T-helper 1 cell treated with Interleukin-12 subunit alpha and Interleukin-12 subunit beta and Interleukin-4 antibody, amounts not matched to agents 30 ng/mL and 1 ng/mL, for 36 hours (primary cell): Measurements from ENCODE around the gene RELN. TPM values are rescaled to one million over a fixed set of nuclear protein-coding genes. Genes with fewer than 3 reads are reported as not detected.

ENCODE experiments used
- intact Hi-C: fragments of 100-400 bp; cut with micrococcal nuclease; formaldehyde crosslinking; loops from one replicate; pipeline ENCODE4 v1.15.1; 2024
- total RNA-seq: library from RNA; stranded (reverse); gene quantifications from 2 replicates; pipeline ENCODE4 v1.2.3, GENCODE V29; 2022

RELN gene
- total RNA-seq, 1 donor from 2014 or later: not detected

DNA sequence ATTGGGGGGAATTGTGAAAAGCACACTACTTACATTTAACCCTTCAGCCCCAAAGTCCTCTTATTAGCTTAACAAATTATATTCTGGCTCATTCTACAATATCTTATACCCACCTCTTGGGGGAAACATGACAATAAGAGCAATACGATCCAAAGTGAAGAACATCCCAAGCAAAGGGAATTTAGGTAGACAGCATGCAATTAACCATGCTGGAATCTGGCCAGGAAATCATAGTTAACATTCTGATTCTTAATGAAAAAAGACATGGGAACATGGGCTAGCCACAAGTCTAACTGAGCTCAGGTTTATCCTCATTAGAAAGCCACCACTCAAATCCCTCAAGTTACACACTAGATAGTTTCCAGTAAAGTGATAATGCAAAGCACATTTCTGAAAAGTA is 301.5 kb downstream of the RELN start:
- intact Hi-C loops: no loop called here

DNA sequence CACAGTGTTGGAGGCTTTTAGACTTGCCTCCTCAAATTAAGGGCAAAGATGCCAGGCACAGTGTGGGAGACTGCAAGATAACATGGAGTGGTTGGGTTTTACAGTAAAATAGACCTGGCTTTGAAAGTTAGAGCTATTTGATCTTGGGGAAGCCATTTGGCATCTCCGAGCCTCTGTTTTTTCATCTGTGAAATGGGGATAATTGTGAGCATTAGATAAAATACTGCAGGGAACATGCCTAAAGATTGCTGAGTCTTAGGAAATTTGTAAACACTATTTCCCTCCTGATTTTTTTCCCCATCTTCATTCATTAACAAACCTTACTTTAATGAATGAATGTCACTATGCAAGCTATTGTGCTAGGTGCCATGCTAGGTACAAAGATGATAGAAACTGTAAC is 302.2 kb downstream of the RELN start:
- intact Hi-C loops: no loop called here

DNA sequence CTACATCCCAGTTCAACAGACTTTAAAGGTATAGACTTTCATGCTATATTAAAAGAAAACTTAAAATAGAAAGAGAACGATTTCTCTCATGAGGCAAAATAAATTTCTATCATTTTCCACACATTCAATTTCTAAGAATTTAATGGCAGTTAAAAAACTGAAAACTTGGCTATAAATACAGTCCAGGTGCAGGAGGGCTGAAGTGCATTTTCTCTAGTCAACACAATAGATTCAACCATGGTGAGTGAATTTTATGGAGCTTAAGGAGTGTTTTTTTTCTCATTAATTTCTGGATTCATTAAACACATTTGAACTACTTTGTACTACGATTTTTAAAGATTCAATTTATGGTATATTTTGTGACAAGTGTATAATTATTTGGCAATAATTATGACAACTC is 302.7 kb downstream of the RELN start:
- intact Hi-C loops: no loop called here

DNA sequence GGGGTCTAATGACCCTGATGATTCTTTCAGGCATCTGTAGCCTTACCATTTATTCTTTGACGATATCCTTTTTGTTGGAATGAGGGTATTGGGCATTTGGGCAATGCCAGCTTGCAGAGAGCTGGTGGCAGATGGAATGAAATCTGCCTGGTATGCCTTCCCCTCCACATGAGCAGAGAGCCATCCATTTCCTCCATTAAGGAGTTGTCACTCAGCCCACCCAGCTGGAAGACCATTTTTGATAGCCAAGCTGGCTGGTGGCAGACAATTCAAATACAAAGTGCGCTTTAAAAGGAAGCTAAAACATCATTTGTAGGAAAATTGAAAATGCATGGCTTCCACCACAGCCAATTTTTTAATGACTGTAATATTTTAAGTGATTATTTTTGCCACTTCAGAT is 303.4 kb downstream of the RELN start:
- intact Hi-C loops: no loop called here

DNA sequence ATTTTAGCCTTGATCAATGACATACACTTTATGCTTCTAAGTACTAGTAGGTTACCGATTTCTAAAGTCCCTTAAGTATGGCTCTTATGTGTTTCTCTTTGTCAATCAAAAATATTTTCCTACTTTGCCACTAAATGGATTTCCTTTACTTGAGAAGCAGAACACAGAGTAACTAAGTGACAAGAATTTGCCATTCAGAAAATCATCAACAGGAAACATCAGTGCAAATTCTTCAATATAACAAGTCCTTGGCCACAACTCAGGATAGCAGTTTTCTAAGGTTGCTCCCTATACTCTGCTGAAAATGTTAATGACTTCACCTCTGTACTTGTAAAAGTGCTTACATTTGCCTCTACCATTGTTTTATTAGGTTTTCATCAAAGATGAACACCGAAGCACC is 303.8 kb downstream of the RELN start:
- intact Hi-C loops: no loop called here

DNA sequence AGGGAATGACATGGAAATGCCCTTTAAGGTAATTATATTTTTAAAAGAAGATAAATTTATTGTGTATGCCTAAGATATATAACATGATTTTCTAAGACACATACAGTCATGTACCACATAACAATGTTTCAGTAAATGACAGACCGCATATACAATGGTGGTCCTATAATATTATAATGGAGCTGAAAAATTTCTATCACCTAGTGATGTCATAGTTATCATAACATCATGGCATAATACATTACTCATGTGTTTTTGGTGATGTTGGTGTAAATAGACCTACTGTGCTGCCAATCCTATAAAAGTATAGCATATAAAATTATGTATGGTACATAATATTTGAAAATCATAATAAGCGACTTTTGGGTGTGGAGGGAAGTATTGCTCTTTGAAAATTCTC is 306.1 kb downstream of the RELN start:
- intact Hi-C loops: no loop called here

DNA sequence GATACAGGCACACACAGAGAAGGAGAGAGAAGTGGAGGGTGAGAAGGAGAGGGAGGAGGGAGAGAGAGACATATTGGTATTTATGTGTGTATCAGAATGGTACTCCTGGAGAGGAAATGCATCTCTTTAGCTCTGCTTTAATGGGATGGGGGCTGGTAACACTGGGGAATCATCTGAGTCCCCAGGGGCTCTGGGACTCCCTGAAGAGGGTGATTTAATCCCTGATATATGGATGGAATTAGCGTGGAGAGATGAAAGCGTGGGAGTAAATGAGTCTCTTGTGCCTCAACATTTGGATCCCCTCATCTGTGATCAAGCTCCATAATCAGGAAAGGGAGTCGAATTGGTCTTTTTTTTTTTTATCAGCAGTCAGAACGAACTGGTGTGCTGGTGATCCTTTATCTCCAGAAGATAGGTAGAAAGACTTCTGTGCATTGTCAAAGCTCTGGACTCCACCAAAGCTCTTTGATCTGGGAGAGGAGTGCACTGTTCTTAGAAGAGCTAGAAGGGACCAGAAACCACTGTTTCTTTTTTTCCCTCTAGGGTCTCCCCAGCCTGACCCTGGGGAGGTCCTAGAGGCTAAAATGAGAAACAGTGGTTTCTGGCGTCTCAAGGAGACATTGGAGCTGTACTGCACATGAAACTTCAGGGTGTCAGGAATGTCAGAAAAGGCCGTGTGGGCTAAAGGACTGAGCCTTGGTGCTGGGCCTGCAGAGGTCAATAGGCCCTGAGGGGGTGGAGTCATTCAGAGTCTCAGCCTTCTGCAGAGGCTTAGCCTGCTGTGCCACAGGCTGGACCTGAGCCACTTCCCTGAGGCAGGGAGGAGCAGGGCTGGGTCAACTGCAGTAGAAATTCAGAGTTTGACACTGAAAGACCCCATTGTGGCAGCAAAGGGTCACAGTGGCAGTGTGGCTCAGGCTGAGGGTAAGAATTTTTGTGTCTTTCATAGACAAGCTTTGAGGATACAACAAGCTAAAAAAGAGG is 309.0 kb downstream of the RELN start:
- intact Hi-C loops: no loop called here

DNA sequence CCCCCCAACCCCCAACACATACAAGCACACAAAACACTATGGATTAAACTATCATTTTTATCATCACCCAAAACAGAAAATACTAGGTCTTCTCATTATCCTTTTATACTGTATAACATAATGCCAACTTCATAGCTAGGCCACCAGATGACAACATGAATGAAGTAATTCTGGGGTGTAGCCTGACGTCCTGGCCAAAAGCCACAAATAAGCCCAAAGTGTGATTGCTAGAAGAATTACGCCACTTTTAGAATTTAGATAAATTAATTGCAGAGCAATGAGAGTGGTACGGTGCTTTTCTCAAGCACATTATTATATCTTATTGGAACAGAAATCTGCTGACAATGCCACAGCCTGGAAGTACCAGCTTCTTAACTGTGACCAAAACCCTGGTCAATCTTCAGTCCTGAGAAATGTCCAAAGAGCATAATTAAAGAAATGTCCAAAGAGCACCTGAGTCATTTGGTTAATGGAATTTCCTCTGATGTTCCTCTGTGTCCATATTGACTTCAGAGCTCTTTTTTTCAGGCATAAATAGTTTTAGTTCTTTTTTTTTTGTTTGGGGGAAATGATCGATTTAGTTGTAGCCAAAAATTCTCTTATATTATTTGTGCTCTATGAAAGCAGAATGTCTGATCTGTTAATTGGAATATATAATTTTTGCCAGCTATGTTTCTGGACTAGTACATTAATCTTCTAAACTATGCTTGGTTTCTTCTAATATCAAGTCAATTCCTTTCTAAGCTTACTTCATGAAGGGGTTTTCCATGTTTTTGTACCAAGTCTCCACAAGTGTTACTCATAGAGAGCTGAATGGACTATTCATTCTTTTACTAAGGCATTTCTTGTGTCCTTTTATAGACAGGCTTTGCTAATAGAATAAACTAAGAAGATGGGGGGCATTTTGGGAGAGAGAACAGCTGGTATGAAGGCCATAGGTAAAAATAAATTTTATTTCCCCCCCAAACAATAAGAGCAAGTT is 310.0 kb downstream of the RELN start:
- intact Hi-C loops: no loop called here

DNA sequence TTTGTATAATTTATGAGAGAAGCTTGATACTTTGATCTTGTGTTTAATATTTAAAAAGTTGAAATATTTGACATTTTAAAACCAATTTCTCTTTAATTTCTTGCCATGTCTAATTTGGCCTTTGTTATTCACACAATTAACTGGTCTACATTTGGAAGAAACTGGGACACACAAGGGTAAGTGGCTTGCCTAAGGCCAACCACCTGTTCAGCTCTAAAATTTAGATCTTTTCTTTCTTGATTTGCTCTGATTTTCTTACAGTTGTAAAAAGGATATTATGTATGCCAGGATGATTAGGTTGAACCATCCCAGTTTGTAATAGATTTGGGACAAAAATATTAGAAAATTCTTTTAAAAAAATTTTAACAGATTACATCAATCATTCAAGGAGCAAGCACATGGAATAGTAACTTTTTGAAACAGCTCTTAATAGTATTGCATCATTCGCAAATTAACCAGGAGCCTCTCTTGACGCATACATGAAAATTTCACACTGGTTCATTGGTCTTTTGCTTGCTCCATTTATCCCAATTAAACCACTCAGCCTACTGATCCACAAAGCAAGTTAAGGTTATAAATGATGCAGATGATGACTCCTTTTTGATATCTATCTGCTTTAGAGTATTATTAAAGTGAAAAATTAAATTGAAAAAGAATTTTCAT is 321.0 kb downstream of the RELN start:
- intact Hi-C loops: no loop called here

DNA sequence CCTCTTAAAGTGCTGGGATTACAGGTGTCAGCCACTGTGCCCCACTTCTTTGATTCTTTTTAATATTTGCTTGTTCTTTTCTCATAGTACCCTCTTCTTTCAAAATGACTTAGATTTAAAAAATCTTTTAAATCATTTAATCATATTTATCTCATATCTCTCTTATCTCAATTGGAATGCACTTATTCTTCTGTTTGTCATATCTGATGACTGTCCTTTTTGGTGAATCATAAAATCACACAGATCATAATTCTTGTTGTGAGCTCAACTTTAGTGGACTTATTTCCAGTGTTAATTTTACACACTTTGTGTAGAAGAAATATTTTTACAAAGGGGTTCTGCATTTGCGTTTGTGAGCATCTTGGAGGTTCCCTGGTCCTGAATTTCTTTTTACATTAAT is 323.1 kb downstream of the RELN start:
- intact Hi-C loops: no loop called here

DNA sequence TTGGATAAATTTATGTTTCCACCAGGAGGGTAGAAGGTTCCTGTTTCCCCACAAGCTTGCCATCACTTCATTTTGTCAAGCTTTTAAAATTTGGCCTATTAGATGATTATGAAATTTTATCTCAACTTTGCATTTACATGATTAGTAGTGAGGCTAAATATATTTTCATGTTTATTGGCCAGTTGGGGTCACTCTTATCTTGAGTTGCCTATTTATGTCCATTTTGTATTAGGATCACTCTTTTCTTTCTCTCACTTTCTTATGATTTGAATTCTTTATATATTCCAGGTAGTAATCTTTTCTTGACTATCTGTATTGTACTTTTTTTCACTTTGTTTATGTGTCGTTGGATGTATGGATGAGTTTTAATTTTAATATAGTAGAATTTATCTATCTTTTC is 324.9 kb downstream of the RELN start:
- intact Hi-C loops: no loop called here

DNA sequence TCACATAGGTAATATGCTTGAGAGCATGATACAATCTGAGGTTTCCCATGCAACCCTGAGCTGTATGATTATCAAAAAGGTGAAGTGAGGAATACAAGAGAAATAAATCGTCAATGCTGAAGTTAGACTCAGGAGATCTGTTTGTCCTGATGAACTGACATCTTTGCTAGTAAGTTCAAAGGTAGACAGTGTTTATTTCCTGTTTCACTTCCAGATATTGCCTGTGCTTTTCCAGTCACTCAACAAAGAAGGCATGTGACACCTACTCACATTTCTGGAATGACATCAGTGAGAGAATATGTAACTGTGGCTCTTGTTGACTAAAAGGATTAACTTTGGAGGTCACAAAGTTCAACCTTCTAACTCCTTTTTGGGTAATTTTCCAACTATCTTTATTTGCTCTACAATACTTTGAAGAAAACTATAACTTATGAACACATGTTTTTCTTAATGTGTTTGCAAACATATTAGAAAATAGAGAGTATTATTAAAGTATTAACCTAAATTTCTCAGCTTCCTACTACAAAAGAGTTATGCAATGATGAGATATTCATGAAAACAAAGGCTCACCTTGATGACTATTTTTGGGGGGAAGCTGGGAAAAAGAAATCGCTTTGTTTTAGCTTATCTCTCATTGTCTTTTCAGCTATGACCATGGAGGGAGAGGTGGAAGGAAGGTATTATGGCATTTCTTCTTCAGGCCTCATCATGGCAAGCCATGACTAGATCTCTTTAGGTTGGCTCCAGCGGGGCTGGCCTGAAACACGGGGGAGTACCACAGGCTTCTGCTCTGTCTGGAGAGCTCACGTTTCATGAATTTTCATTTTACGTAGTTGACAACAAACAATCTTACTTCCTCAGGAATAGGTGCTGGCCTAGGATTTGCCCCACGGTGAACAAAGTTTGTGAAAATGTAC is 328.7 kb downstream of the RELN start:
- intact Hi-C loops: no loop called here

DNA sequence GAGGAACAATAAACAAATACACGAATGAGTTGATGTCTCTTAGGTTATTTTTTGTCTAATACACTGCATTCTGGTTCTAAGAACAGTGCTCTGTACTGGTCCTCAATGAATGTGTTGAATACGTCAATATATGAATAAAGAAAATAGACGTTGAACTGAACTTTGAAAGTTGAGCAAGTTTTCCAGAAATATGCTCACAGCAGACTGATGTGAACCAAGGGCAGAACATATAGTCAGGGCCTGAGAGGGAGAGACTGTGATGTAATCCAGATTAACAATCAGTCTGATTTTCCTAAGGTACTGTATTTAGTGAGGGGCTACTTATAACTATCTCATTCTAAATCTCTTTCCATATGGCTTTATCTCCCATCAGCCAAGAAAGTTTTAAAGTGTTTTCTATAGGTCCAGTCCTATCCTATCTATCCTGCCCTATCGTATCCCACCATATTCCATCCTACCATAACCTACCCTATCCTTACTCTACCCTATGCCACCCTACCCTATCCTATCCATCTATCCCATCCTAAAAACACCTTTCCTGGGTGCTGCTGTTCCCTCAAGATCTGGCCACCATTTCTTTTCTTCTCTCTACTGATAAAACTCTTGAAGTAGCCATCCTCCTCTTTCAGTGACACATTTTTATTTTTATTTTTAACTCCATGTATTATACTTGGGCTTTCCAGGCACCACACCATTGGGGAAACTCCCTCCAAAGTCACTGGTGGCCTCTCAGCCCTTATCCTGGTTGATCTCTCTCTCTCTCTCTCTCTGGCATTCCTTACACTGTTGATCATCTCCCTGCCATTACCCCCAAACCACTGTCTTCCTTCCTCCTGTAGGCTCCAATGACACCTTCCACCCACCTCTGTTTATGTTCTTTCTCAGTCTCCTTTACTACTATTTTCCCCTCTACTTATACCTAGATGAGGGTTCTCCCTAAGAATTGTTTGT is 331.1 kb downstream of the RELN start:
- intact Hi-C loops: no loop called here

DNA sequence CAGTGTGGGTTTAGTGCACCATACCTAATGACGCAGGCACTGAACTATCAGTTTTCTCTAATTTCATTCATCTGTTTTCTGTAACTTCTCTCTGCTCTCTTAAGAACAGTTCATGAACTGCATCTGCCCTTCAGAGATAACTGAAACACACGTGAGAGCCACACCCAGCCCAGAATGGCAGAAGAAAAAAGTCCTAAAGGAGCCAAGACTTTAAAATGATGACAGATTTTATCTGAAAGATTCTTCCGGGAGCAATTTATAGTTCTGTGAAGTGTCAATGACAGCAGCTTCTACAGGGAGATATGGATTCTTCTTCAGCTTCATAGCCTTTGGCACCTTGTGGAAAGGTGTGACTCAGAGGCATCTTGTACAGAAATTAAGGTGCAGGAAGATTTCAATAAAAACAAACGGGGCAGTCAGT is 332.0 kb downstream of the RELN start:
- intact Hi-C loops: no loop called here

DNA sequence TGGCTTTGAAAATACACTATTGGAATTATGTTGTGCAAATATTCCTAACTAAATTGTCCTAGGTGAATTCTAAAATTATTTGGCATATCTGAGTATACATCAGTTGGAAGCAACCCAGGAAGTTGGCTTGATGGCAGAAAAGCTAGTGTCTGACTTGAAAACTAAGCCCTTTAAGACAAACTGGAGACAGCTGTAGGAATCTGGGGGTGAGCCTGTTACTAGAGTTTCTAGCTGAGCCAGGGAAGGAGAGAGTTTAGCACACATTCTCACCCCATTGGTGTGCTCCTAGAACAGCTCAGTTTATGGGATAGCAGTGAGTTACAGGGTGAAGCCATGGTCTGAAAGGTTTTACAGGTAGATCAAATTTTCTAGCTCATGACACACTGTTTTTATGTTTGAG is 333.2 kb downstream of the RELN start:
- intact Hi-C loops: no loop called here

DNA sequence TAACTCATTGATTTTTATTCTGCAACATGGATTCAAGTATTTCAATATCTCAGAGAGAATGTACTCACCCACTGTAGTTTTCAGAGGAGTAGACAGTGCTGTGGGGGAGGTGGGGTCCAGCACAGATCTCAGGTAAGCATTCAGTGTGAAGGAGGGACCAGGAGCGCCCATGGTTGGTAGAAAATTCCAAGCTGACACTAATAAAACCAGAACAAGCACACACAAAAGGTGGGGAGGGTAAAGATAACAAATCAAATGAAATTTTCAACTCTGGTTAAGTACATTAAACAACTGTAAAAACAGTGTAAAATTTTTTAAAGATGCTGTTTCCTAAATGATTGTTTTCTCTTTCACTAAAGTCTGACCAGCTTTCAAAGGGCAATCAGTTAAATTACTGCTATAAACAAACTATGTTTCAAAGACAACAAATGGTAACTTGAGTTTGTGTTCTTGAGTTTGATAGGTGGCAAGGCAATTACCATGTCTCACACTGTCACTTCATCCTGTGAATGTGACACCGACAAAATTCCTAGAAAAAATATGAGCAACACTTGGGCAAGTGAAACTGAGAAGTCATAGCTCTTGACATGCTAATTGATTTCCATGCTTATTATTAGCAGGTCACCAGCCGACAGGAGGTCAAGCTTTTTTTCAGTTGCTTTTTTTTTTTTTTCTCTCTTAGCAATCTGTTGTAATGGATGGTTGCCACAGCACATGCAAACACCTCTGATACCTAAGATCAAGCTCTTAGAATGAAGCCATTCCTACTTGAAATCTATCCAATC is 337.7 kb downstream of the RELN start:
- intact Hi-C loops: no loop called here

DNA sequence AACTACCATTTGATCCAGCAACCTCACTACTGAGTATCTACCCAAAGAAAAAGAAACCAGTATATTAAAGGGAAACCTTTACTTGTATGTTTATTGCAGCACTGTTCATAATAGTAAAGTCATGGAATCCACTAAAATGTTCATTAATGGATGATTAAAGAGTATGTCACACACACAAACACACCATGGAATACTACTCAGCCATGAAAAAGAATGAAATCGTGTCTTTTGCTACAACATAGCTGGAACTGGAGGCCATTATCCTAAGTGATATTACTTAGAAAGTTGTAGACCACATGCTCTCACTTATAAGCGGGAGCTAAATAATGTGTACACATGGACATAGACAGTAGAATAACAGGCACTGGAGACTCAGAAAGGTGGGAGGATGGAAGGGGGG is 340.4 kb downstream of the RELN start:
- intact Hi-C loops: no loop called here

DNA sequence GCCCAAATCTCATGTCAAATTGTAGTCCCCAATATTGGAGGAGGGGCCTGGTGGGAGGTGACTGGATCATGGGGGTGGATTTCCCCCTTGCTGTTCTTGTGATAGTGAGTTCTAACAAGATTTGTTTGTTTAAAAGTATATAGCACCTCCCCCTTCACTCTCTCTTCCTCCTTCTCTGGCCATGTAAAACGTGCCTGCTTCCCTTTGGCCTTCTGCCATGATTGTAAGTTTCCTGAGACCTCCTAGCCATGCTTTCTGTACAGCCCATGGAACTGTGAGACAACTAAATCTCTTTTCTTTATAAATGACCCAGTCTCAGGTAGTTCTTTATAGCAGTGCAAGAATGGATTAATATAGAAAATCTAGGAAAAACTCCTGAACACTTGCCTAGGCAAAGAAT is 341.3 kb downstream of the RELN start:
- intact Hi-C loops: no loop called here

DNA sequence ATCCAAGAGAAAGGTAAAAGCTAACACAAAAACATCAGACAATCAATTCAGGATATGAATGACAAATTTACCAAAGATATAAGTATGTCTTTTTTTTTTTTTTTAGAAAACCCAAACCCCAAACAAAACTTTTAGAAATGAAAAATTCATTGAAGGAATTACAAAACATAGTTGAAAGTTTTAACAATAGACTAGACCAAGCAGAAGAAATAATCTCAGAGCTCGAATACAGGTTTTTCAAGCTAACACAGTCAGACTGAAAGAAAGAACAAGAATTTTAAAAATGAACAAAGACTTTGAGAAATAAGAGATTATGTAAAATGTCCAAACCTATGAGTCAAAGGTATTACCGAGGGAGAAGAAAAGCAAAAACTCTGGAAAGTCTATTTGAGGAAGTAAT is 345.1 kb downstream of the RELN start:
- intact Hi-C loops: no loop called here
